ENCODE data around the gene CD2. TPM values are rescaled to one million over a fixed set of nuclear protein-coding genes. Genes with fewer than 3 reads are reported as not detected.
"Not testable (repeated sequence)": the region's sequence is repeated elsewhere in the genome, so short reads cannot be mapped to it uniquely, and the experiment has no call there.

The CD2 gene
- total RNA-seq, 1 donor from 2014 or later, result not detected

DNA sequence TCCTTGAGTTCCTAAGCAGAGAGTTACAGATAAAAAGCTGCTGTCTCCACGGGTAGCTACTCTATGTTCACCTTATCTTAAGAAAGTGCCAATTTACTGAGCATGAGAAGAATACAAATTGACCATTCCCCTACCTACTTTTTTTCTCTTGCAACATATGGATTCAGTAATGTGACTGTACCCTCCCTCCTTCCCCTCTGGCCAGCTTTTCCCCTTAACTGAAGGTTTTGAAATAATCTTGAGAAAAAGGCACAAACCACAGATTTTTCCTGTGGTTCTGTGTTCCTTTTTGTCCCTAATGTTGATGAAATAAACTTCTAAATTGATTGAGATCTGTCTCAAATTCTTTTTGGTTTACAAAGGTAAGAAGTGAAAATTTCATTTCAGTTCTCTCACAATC is 2.6 kb upstream of the CD2 start:
- TF ChIP-seq, protein P1, sequence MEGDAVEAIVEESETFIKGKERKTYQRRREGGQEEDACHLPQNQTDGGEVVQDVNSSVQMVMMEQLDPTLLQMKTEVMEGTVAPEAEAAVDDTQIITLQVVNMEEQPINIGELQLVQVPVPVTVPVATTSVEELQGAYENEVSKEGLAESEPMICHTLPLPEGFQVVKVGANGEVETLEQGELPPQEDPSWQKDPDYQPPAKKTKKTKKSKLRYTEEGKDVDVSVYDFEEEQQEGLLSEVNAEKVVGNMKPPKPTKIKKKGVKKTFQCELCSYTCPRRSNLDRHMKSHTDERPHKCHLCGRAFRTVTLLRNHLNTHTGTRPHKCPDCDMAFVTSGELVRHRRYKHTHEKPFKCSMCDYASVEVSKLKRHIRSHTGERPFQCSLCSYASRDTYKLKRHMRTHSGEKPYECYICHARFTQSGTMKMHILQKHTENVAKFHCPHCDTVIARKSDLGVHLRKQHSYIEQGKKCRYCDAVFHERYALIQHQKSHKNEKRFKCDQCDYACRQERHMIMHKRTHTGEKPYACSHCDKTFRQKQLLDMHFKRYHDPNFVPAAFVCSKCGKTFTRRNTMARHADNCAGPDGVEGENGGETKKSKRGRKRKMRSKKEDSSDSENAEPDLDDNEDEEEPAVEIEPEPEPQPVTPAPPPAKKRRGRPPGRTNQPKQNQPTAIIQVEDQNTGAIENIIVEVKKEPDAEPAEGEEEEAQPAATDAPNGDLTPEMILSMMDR (conservative IDR thresholded peaks at IDR 0.05; ENCODE audit: low read depth, low read length), result no peak
- DNase-seq (ENCODE audit: low read depth), result no peak
- no peak overlapping the region for H3K4me3 ChIP-seq (ENCODE audit: low read depth, low read length)

- TF ChIP-seq, protein P1 (conservative IDR thresholded peaks at IDR 0.05; ENCODE audit: low read depth, low read length), result no peak
- H3K4me3 ChIP-seq (ENCODE audit: low read depth, low read length), result no peak overlapping the region
- no peak for DNase-seq (ENCODE audit: low read depth)
Observed at GRCh38 chr1:116753312-116753711, 918 bp upstream of the CD2 start.

GRCh38 chr1:116755066-116755465 is 836 bp downstream of the CD2 start:
- TF ChIP-seq, protein P1 (conservative IDR thresholded peaks at IDR 0.05; ENCODE audit: low read depth, low read length), result no peak
- H3K4me3 ChIP-seq (ENCODE audit: low read depth, low read length), result no peak overlapping the region
- DNase-seq (ENCODE audit: low read depth), result no peak

DNA sequence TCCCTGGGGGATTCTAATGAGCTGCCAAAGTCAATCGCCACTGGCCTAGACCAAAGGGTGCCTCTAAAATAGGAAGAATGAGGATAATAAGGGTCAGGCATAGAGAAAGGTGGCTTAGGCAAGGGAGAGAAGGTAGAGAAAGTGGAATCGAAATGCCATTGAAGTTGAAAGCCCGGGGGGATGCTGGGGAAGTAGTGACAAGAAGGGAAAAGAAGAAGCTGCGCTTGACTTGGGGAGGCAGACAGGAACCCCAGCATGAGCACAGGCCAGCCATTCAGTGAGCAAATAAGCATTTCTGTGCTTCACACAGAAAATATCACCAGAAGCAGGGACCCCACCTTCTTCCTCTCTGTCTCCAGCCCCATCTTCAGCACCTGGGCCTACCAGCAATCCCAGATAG is 1.5 kb downstream of the CD2 start:
- H3K4me3 ChIP-seq (ENCODE audit: low read depth, low read length), result no peak overlapping the region
- no peak for DNase-seq (ENCODE audit: low read depth)
- TF ChIP-seq, protein P1 (conservative IDR thresholded peaks at IDR 0.05; ENCODE audit: low read depth, low read length), result no peak

- DNase-seq (ENCODE audit: low read depth); H3K4me3 ChIP-seq (ENCODE audit: low read depth, low read length): not testable (repeated sequence)
Observed at GRCh38 chr1:116756092-116756491, 1.9 kb downstream of the CD2 start.

- DNase-seq (ENCODE audit: low read depth); H3K4me3 ChIP-seq (ENCODE audit: low read depth, low read length): not testable (repeated sequence)
Observed at GRCh38 chr1:116758456-116758815, 4.2 kb downstream of the CD2 start.

DNA sequence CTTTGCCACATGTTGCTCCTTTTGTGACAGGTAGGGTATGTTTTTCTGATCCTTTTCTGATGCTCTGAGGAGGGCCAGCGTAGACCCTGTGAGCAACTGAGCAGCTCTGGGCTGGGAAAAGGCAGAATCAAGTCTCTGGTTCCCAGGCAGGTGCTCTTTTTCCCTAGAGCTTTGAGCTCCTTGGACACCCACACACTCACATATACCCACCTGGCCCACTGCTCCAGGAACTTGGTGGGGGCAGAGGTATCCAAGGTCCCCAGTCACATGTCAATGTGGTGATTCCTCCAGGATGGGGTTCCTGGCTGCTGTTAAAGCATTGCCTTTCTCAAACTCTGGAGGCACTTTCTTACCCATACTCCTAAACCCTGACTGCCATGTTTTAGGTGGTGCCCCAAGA is 5.4 kb downstream of the CD2 start:
- DNase-seq (ENCODE audit: low read depth), result no peak
- TF ChIP-seq, protein P1 (conservative IDR thresholded peaks at IDR 0.05; ENCODE audit: low read depth, low read length), result no peak
- no peak overlapping the region for H3K4me3 ChIP-seq (ENCODE audit: low read depth, low read length)

GRCh38 chr1:116760487-116760886 is 6.3 kb downstream of the CD2 start:
- no peak overlapping the region for H3K4me3 ChIP-seq (ENCODE audit: low read depth, low read length)
- DNase-seq (ENCODE audit: low read depth), result no peak
- TF ChIP-seq, protein P1 (conservative IDR thresholded peaks at IDR 0.05; ENCODE audit: low read depth, low read length), result no peak
